K562 (cell line): ENCODE data around the gene FTL. TPM values are rescaled to one million over a fixed set of nuclear protein-coding genes. Genes with fewer than 3 reads are reported as not detected.

Experiments
- ATAC-seq: fragments of 200-7000 bp; cut with Tn5 transposase; 3 replicates; pipeline ENCODE4 v1.9.1; 2020; ENCODE audit warnings: moderate library complexity
- BruUV-seq: library from RNA; stranded (reverse); fragments of 400-500 nt; replicated peaks from 2 replicates; lab custom pipeline; 2021; lab: Mats Ljungman, UMichigan
- CTCF ChIA-PET: fragments of 300-600 bp; formaldehyde crosslinking; extraction: SDS; loops from one replicate; lab custom pipeline; 2021; ENCODE audit warnings: low intra/inter-chr PET ratio; lab: Yijun Ruan, JAX
- POLR2A ChIA-PET: fragments of 300-600, 350-650 bp; sonication (Branson Sonifier 250); formaldehyde crosslinking; extraction: SDS; loops from one replicate; lab custom pipeline; 2021; ENCODE audit warnings: antibody characterized with exemption, inconsistent platforms; lab: Yijun Ruan, JAX
- DNase-seq, 4 experiments: peaks; one replicate each; pipeline versions ENCODE4 v3.0.0 to v3.0.0-alpha.2; 2011 to 2018; ENCODE audit warnings: low spot score in 3 of 4, mixed read lengths in 3 of 4; ENCODE audit errors: extremely low read depth in 1 of 4
- FAIRE-seq: peaks from 2 replicates; lab custom pipeline; 2011; peaks lifted over from hg19 to GRCh38; lab: Jason Lieb, UNC
- H2AFZ ChIP-seq: 2 replicates; pipeline ENCODE4 v1.6.0; 2011; ENCODE audit warnings: low read depth, low read length, control low read depth, inconsistent platforms
- H3K27ac ChIP-seq: fragments of 200-600 bp; 3 replicates; pipeline ENCODE4 v1.8.0; 2011; ENCODE audit warnings: low read depth, mild to moderate bottlenecking, control low read depth, inconsistent platforms, low read length, moderate library complexity, mixed read lengths; ENCODE audit errors: extremely low read depth
- H3K27me3 ChIP-seq, 2 experiments: fragments of 300-600 bp in 1 of 2; 2 replicates in 1 of 2; 3 replicates in 1 of 2; pipeline versions ENCODE4 v1.6.0 to v1.8.0; 2011; ENCODE audit warnings: inconsistent platforms in 2 of 2, low read length in 2 of 2, mild to moderate bottlenecking in 1 of 2, mixed read lengths in 1 of 2, moderate library complexity in 1 of 2; ENCODE audit not compliant: control insufficient read depth in 2 of 2, insufficient read depth in 2 of 2
- H3K36me3 ChIP-seq: fragments of 300-600 bp; 3 replicates; pipeline ENCODE4 v1.8.0; 2011; ENCODE audit warnings: mild to moderate bottlenecking, low read length, inconsistent platforms; ENCODE audit not compliant: control insufficient read depth, insufficient read depth
- H3K4me1 ChIP-seq, 2 experiments: fragments of 200-600 bp in 1 of 2; replicated peaks in 1 of 2; 2 replicates in 1 of 2; 3 replicates in 1 of 2; pipeline versions ENCODE4 v1.5.1 to v1.8.0; 2011; ENCODE audit warnings: inconsistent platforms in 2 of 2, low read length in 2 of 2, mild to moderate bottlenecking in 1 of 2, mixed read lengths in 1 of 2, moderate library complexity in 1 of 2; ENCODE audit not compliant: control insufficient read depth in 2 of 2, insufficient read depth in 2 of 2
- H3K4me2 ChIP-seq: 2 replicates; pipeline ENCODE4 v1.6.1; 2011; ENCODE audit warnings: low read length, control low read depth, inconsistent platforms, mixed read lengths; ENCODE audit not compliant: insufficient read depth
- H3K4me3 ChIP-seq: fragments of 200-600 bp; sonication (generic), shearing (Covaris generic); 2 replicates; pipeline ENCODE4 v1.5.1; 2016; ENCODE audit warnings: control low read depth, inconsistent platforms
- H3K79me2 ChIP-seq: fragments of 200-600 bp; 3 replicates; pipeline ENCODE4 v1.8.0; 2011; ENCODE audit warnings: low read length, inconsistent platforms; ENCODE audit not compliant: control insufficient read depth, insufficient read depth
- H3K9ac ChIP-seq, 2 experiments: 2 replicates each; pipeline versions ENCODE4 v1.6.0 to v1.6.1; 2011; ENCODE audit warnings: low read depth in 2 of 2, low read length in 2 of 2, control low read depth in 1 of 2, inconsistent platforms in 1 of 2, mild to moderate bottlenecking in 1 of 2, mixed read lengths in 1 of 2; ENCODE audit not compliant: insufficient read depth in 1 of 2
- H3K9me1 ChIP-seq: one replicate; pipeline ENCODE4 v1.6.0; 2011; ENCODE audit warnings: inconsistent platforms, mild to moderate bottlenecking, low read length, moderate library complexity; ENCODE audit not compliant: control insufficient read depth, insufficient read depth
- H3K9me3 ChIP-seq: replicated peaks from 2 replicates; pipeline ENCODE4 v1.5.1; 2011; ENCODE audit warnings: low read depth, low read length, inconsistent platforms; ENCODE audit not compliant: control insufficient read depth, insufficient read depth
- H4K20me1 ChIP-seq: replicated peaks from 2 replicates; pipeline ENCODE4 v1.6.1; 2011; ENCODE audit warnings: low read length, inconsistent platforms, mixed read lengths; ENCODE audit not compliant: control insufficient read depth, insufficient read depth
- CCAR2 ChIP-seq: fragments of 200-400 bp; formaldehyde crosslinking; IDR thresholded peaks from 2 replicates; pipeline ENCODE4 v1.6.1; 2017; ENCODE audit warnings: mild to moderate bottlenecking, low read depth, low read length
- CTCF ChIP-seq, 3 experiments: IDR thresholded peaks in 2 of 3; conservative IDR thresholded peaks in 1 of 3; 2 replicates each; pipeline ENCODE4 v1.5.1; 2011 to 2012; ENCODE audit warnings: low read length in 3 of 3, mild to moderate bottlenecking in 3 of 3, control low read depth in 2 of 3, improper control_type of control experiment in 1 of 3, inconsistent platforms in 1 of 3, low read depth in 1 of 3, mixed read lengths in 1 of 3, moderate library complexity in 1 of 3; ENCODE audit not compliant: insufficient read depth in 2 of 3
- KDM1A ChIP-seq, 2 experiments: fragments of 450-650 bp; IDR thresholded peaks; 2 replicates each; pipeline ENCODE4 v1.6.1; 2016; ENCODE audit warnings: mild to moderate bottlenecking in 2 of 2
- RAD21 ChIP-seq, 2 experiments: fragments of 250-450 bp in 1 of 2; fragments of 450-650 bp in 1 of 2; sonication (Bioruptor Pico) in 1 of 2; formaldehyde crosslinking in 1 of 2; IDR thresholded peaks in 1 of 2; conservative IDR thresholded peaks in 1 of 2; 2 replicates each; pipeline versions ENCODE4 v1.4.0 to v1.8.0; 2020 to 2022; ENCODE audit warnings: mild to moderate bottlenecking in 2 of 2, moderate library complexity in 1 of 2
- RBFOX2 ChIP-seq: fragments of 200-400 bp; formaldehyde crosslinking; IDR thresholded peaks from 2 replicates; pipeline ENCODE4 v1.6.1; 2017; ENCODE audit warnings: low read depth, mild to moderate bottlenecking, low read length, moderate library complexity
- SRSF3 ChIP-seq: fragments of 200-400 bp; formaldehyde crosslinking; IDR thresholded peaks from 2 replicates; pipeline ENCODE4 v1.6.1; 2016; ENCODE audit warnings: mild to moderate bottlenecking, low read length, moderate library complexity; ENCODE audit not compliant: insufficient read depth
- ZBTB33 ChIP-seq: sonication (generic); formaldehyde crosslinking; IDR thresholded peaks from 2 replicates; pipeline ENCODE4 v1.8.1; 2023; ENCODE audit warnings: mild to moderate bottlenecking, missing genetic modification reagents
- ZNF551 ChIP-seq: fragments of 250-450 bp; sonication (Bioruptor Pico); IDR thresholded peaks from 2 replicates; pipeline ENCODE4 v1.5.0; 2021; ENCODE audit warnings: mild to moderate bottlenecking, moderate library complexity
- ZNF717 ChIP-seq: fragments of 250-450 bp; sonication (Bioruptor Pico); IDR thresholded peaks from 2 replicates; pipeline ENCODE4 v1.5.0; 2021
- ZNF778 ChIP-seq: fragments of 450-650 bp; formaldehyde crosslinking; IDR thresholded peaks from 2 replicates; pipeline ENCODE4 v1.4.0; 2020; ENCODE audit warnings: mild to moderate bottlenecking, moderate library complexity
- WGBS: fragments of 100-300 bp; shearing (Covaris generic); methylation state at CpG from one replicate; pipeline ENCODE4 v1.1.6; 2016; ENCODE audit warnings: low coverage, mixed read lengths; ENCODE audit not compliant: insufficient coverage; ENCODE audit errors: missing lambda C conversion rate; 5-methylcytosine and 5-hydroxymethylcytosine counted together
- in situ Hi-C: fragments of 300-500 bp; cut with MboI; formaldehyde crosslinking; loops from 4 replicates; pipeline ENCODE4 v1.15.0; 2018; ENCODE audit warnings: inconsistent platforms, mixed read lengths
- intact Hi-C: fragments of 100-400 bp; cut with micrococcal nuclease; formaldehyde crosslinking; loops from 2 replicates; pipeline ENCODE4 v1.14.2; 2022
- polyA plus RNA-seq, 8 experiments: library from polyadenylated mRNA; depleted of rRNA in 4 of 8; stranded (reverse) in 5 of 8; unstranded in 3 of 8; fragments of >200 nt; fragmentation: Nextera tagmentation in 2 of 8; fragmentation: Illumina TruSeq in 1 of 8; extraction: Ambion mirVana in 2 of 8; extraction: Trizol in 1 of 8; gene quantifications; 2 replicates each; pipeline versions ENCODE4 v1.2.1 to v1.2.3, GENCODE V29; 2011 to 2014; ENCODE audit warnings: inconsistent platforms in 1 of 8, missing spikeins in 1 of 8
- total RNA-seq, 7 experiments: library from RNA; depleted of rRNA in 6 of 7; stranded (reverse); fragments of >200 nt in 6 of 7; fragmentation: Illumina TruSeq in 2 of 7; extraction: Trizol in 2 of 7; gene quantifications; 2 replicates each; pipeline versions ENCODE4 v1.2.1 to v1.2.3, GENCODE V29; 2011 to 2021; ENCODE audit warnings: low replicate concordance in 1 of 7
- TF ChIP-seq, protein P1 (sequence below): sonication (generic); formaldehyde crosslinking; IDR thresholded peaks from 2 replicates; pipeline ENCODE4 v1.8.1; 2022; ENCODE audit warnings: missing genetic modification reagents
- TF ChIP-seq, protein P2 (sequence below): fragments of 250-450 bp; sonication (Bioruptor Pico); IDR thresholded peaks from 2 replicates; pipeline ENCODE4 v1.8.0; 2022; ENCODE audit warnings: inconsistent platforms

FTL gene
- total and polyA plus RNA-seq, 9 of the 15 experiments (the other 6 are each of a cell fraction or from before 2014, with no cell fraction given) = 1,231 to 27,415 (median 3,965) TPM

- WGBS = 75% methylated on average over 15 of the region's 19 CpGs
- H3K27me3 ChIP-seq = no peaks in the 10 kb centered on the region
- BruUV-seq = no TSS peak
- no peak overlapping the region for H3K4me2 ChIP-seq
- in situ Hi-C loops = no loop called here
- FAIRE-seq (no peak), DNase-seq (peak in 1 of 4 experiments; percentile 9), ATAC-seq (no peak)
- H4K20me1 ChIP-seq = no peaks in the 10 kb centered on the region
- H3K36me3 ChIP-seq = no peaks in the 10 kb centered on the region
- H3K9me1 ChIP-seq = no peaks in the 10 kb centered on the region
- intact Hi-C loops = loop anchor here (5.0 kb wide), 1 partner anchor 32 kb away; the partner anchor contains the start of gene FTL
- no peak overlapping the region for H3K9ac ChIP-seq
- ChIA-PET POLR2A (interaction anchor here (0.9 to 1.6 kb wide), 3 partner anchors 10 to 439 kb away, joined by 3 to 4 read pairs (median 3); no protein-coding TSS in a partner anchor), CTCF (no interaction called here)
- no peaks in the 10 kb centered on the region for H3K9me3 ChIP-seq
- no peak overlapping the region for H3K27ac ChIP-seq
- peaks cover 14 to 38% of the 10 kb centered on the region in 2 experiments; a peak in 4 of 5 replicates for H3K4me1 ChIP-seq
- no peak overlapping the region for H3K4me3 ChIP-seq
- no peaks in the 10 kb centered on the region; the same call in 2 of the 3 replicates for H3K79me2 ChIP-seq
- TF ChIP-seq, protein P1, sequence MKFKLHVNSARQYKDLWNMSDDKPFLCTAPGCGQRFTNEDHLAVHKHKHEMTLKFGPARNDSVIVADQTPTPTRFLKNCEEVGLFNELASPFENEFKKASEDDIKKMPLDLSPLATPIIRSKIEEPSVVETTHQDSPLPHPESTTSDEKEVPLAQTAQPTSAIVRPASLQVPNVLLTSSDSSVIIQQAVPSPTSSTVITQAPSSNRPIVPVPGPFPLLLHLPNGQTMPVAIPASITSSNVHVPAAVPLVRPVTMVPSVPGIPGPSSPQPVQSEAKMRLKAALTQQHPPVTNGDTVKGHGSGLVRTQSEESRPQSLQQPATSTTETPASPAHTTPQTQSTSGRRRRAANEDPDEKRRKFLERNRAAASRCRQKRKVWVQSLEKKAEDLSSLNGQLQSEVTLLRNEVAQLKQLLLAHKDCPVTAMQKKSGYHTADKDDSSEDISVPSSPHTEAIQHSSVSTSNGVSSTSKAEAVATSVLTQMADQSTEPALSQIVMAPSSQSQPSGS (CRISPR knock-in tag) = no peak
- no peak for TF ChIP-seq CCAR2
- TF ChIP-seq, protein P2, sequence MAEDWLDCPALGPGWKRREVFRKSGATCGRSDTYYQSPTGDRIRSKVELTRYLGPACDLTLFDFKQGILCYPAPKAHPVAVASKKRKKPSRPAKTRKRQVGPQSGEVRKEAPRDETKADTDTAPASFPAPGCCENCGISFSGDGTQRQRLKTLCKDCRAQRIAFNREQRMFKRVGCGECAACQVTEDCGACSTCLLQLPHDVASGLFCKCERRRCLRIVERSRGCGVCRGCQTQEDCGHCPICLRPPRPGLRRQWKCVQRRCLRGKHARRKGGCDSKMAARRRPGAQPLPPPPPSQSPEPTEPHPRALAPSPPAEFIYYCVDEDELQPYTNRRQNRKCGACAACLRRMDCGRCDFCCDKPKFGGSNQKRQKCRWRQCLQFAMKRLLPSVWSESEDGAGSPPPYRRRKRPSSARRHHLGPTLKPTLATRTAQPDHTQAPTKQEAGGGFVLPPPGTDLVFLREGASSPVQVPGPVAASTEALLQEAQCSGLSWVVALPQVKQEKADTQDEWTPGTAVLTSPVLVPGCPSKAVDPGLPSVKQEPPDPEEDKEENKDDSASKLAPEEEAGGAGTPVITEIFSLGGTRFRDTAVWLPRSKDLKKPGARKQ = peak; percentile 83; the same call in 1 of the 2 replicates
- no peak for TF ChIP-seq ZNF551 (CRISPR knock-in tag)
- TF ChIP-seq ZNF778 (CRISPR knock-in tag) = no peak
- TF ChIP-seq ZNF717 (CRISPR knock-in tag) = no peak
- peak; percentile 97 for TF ChIP-seq ZBTB33
- TF ChIP-seq RBFOX2 = 0 out of 2 replicates have a peak, but pooled peaks have one; percentile 20
- TF ChIP-seq CTCF (IDR thresholded peaks at IDR 0.05 in 2 of 3, conservative IDR thresholded peaks at IDR 0.05 in 1 of 3; ENCODE audit: insufficient read depth in 2 of 3, low read depth in 1 of 3, low read length in 3 of 3) = peak; percentile 30 to 39 (median 31); a peak in 3 of 6 replicates
- TF ChIP-seq KDM1A (IDR thresholded peaks at IDR 0.05) = no peak
- no peak for TF ChIP-seq SRSF3
- peak; percentile 8 to 45; a peak in 2 of 4 replicates for TF ChIP-seq RAD21 (CRISPR knock-in tag; conservative IDR thresholded peaks at IDR 0.05 in 1 of 2, IDR thresholded peaks at IDR 0.05 in 1 of 2)
- no peak overlapping the region for H2AFZ ChIP-seq
Observed at GRCh38 chr19:48934837-48935236, 30.3 kb upstream of the FTL start.
